ENCODE data around the gene WDR88.
A peak's percentile ranks its signal among the peaks of the same experiment; 100 is the strongest.

The WDR88 gene

DNA sequence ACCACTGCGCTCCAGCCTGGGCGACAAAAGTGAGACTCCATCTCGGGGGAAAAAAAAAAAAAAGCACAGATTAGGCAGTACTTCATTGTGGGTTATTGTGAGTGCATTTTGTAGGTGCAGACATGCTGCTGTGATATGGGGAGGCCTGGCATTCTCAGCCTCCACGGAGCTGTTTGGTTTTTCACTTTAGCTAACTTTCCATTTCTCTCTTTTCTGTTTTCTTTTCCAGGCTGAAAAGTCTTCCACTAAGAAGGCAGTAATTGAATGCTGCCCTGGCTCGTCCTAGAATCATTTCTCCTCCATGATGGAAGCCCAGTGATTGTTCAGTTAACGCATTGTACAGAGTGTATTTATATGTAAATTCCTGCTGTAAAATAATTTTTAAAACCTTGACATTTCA, 2.0 kb upstream of the WDR88 start:
- H3K9me3 ChIP-seq (ENCODE audit: control insufficient read depth, low read length): no peaks in the 10 kb centered on the region

DNA sequence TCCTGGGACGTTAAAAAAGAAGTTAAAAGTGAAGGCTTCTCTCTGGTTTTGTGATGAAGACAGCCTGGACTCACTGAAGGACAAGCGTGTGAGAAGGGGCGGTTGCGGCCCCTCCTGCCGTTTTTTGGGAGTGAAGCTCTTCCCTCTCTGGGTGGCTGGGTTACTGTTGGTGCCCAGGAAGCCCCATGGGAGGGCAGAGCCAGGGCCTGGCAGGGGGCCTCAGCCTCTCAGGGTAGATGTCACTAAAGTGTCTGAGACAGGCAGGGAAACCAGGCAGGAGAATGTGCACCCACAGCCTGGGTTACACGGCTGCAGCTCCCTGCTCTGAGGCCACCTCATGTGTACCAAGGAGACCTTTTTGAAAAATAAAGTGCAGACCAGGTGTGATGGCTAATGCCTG, 1.5 kb upstream of the WDR88 start:
- WGBS: 98% methylated on average over 6 of the region's 6 CpGs
- Histone ChIP-seq H3K27me3 (ENCODE audit: control insufficient read depth in 1 of 2, insufficient read depth in 1 of 2, low read length in 2 of 2) (peaks cover 0 to 4% of the 10 kb centered on the region in 2 experiments), H3K4me3 (ENCODE audit: insufficient read depth in 1 of 2, low read depth in 1 of 2, low read length in 2 of 2) (no peak overlapping the region), H3K18ac (ENCODE audit: low read depth in 1 of 2, low read length in 2 of 2) (no peak overlapping the region), H3K9me3 (ENCODE audit: control insufficient read depth, low read length) (no peaks in the 10 kb centered on the region), H3K4me2 (ENCODE audit: low read length, poor library complexity, severe bottlenecking) (no peak overlapping the region), H3K9ac (ENCODE audit: low read length) (no peak overlapping the region), H3K4ac (ENCODE audit: low read depth in 1 of 2, low read length in 2 of 2) (no peak overlapping the region), H2AFZ (ENCODE audit: low read depth, low read length) (no peak overlapping the region), H2BK5ac (ENCODE audit: low read depth, low read length, poor library complexity, severe bottlenecking) (no peak overlapping the region), H3K23ac (ENCODE audit: low read length in 2 of 2) (no peak overlapping the region), H3K27ac (ENCODE audit: low read length, poor library complexity, severe bottlenecking) (no peak overlapping the region), H2BK15ac (ENCODE audit: low read depth, poor library complexity, severe bottlenecking) (no peak overlapping the region), H2BK12ac (ENCODE audit: low read length in 2 of 2) (no peak overlapping the region), H4K8ac (ENCODE audit: low read length) (no peak overlapping the region), H3K79me1 (replicated peaks; ENCODE audit: low read length, poor library complexity, severe bottlenecking) (peaks cover 3% of the 10 kb centered on the region), H3K36me3 (ENCODE audit: control insufficient read depth in 1 of 2, insufficient read depth in 2 of 2, low read depth in 1 of 2, low read length in 2 of 2) (peaks cover 26 to 51% of the 10 kb centered on the region in 2 experiments), H4K91ac (ENCODE audit: low read length) (no peak overlapping the region), H2BK120ac (ENCODE audit: low read depth, low read length) (no peak overlapping the region), H3K14ac (ENCODE audit: low read length in 2 of 2) (no peak overlapping the region), H3K4me1 (ENCODE audit: control insufficient read depth, insufficient read depth, low read depth, low read length) (peaks cover 6% of the 10 kb centered on the region), H2AK5ac (ENCODE audit: low read length, severe bottlenecking) (no peak overlapping the region)
- DNase-seq: no peak

More for the DNA sequence above, 2.0 kb upstream of the WDR88 start:
- Histone ChIP-seq H2BK12ac (ENCODE audit: low read length in 2 of 2) (no peak overlapping the region), H3K4me1 (ENCODE audit: control insufficient read depth, insufficient read depth, low read depth, low read length) (peaks cover 6% of the 10 kb centered on the region), H3K27me3 (ENCODE audit: control insufficient read depth in 1 of 2, insufficient read depth in 1 of 2, low read length in 2 of 2) (no peaks in the 10 kb centered on the region), H2BK120ac (ENCODE audit: low read depth, low read length) (no peak overlapping the region), H2AFZ (ENCODE audit: low read depth, low read length) (no peak overlapping the region), H2BK5ac (ENCODE audit: low read depth, low read length, poor library complexity, severe bottlenecking) (no peak overlapping the region), H4K8ac (ENCODE audit: low read length) (no peak overlapping the region), H2BK15ac (ENCODE audit: low read depth, poor library complexity, severe bottlenecking) (no peak overlapping the region), H3K14ac (ENCODE audit: low read length in 2 of 2) (no peak overlapping the region), H3K27ac (ENCODE audit: low read length, poor library complexity, severe bottlenecking) (no peak overlapping the region), H3K4me2 (ENCODE audit: low read length, poor library complexity, severe bottlenecking) (no peak overlapping the region), H3K9ac (ENCODE audit: low read length) (no peak overlapping the region), H3K4ac (ENCODE audit: low read depth in 1 of 2, low read length in 2 of 2) (no peak overlapping the region), H4K91ac (ENCODE audit: low read length) (no peak overlapping the region), H2AK5ac (ENCODE audit: low read length, severe bottlenecking) (no peak overlapping the region), H3K18ac (ENCODE audit: low read depth in 1 of 2, low read length in 2 of 2) (no peak overlapping the region), H3K4me3 (ENCODE audit: insufficient read depth in 1 of 2, low read depth in 1 of 2, low read length in 2 of 2) (no peak overlapping the region), H3K79me1 (replicated peaks; ENCODE audit: low read length, poor library complexity, severe bottlenecking) (peaks cover 3% of the 10 kb centered on the region), H3K23ac (ENCODE audit: low read length in 2 of 2) (no peak overlapping the region), H3K36me3 (ENCODE audit: control insufficient read depth in 1 of 2, insufficient read depth in 2 of 2, low read depth in 1 of 2, low read length in 2 of 2) (peaks cover 29 to 51% of the 10 kb centered on the region in 2 experiments)
- no peak for DNase-seq
- 97% methylated on average over 4 of the region's 6 CpGs for WGBS

DNA sequence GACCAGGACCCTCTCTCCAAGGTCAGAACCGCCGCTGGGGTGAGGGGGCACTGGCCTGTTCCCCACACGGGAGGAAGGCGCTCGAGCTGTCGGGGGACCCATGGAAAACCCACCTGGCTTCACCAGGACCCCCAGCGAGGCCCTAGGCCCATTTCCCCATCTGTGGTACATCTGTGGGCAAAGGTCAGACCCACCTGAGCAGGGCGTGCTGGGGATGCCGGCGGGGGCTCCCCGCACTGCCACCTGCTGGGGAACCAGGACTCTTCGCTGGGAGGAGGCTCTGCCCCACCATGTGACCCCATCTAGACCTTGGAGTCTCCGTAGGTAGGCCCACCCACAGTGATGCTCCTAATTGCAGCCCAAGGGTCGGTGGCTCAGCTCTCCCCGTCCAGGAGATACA, 511 bp downstream of the WDR88 start:
- Histone ChIP-seq H2AK5ac (ENCODE audit: low read length, severe bottlenecking) (no peak overlapping the region), H3K18ac (ENCODE audit: low read depth in 1 of 2, low read length in 2 of 2) (no peak overlapping the region), H3K14ac (ENCODE audit: low read length in 2 of 2) (no peak overlapping the region), H2BK5ac (ENCODE audit: low read depth, low read length, poor library complexity, severe bottlenecking) (no peak overlapping the region), H3K27me3 (ENCODE audit: control insufficient read depth in 1 of 2, insufficient read depth in 1 of 2, low read length in 2 of 2) (peaks cover 0 to 4% of the 10 kb centered on the region in 2 experiments), H3K23ac (ENCODE audit: low read length in 2 of 2) (no peak overlapping the region), H3K4me1 (ENCODE audit: control insufficient read depth, insufficient read depth, low read depth, low read length) (peaks cover 6% of the 10 kb centered on the region), H3K36me3 (ENCODE audit: control insufficient read depth in 1 of 2, insufficient read depth in 2 of 2, low read depth in 1 of 2, low read length in 2 of 2) (peaks cover 16 to 38% of the 10 kb centered on the region in 2 experiments), H3K9me3 (ENCODE audit: control insufficient read depth, low read length) (no peaks in the 10 kb centered on the region), H3K4me2 (ENCODE audit: low read length, poor library complexity, severe bottlenecking) (no peak overlapping the region), H3K27ac (ENCODE audit: low read length, poor library complexity, severe bottlenecking) (no peak overlapping the region), H4K8ac (ENCODE audit: low read length) (no peak overlapping the region), H2BK12ac (ENCODE audit: low read length in 2 of 2) (no peak overlapping the region), H4K91ac (ENCODE audit: low read length) (no peak overlapping the region), H3K9ac (ENCODE audit: low read length) (no peak overlapping the region), H3K4me3 (ENCODE audit: insufficient read depth in 1 of 2, low read depth in 1 of 2, low read length in 2 of 2) (no peak overlapping the region), H2BK120ac (ENCODE audit: low read depth, low read length) (no peak overlapping the region), H2AFZ (ENCODE audit: low read depth, low read length) (no peak overlapping the region), H3K4ac (ENCODE audit: low read depth in 1 of 2, low read length in 2 of 2) (no peak overlapping the region), H2BK15ac (ENCODE audit: low read depth, poor library complexity, severe bottlenecking) (no peak overlapping the region), H3K79me1 (replicated peaks; ENCODE audit: low read length, poor library complexity, severe bottlenecking) (peaks cover 1% of the 10 kb centered on the region)
- no peak for DNase-seq
- WGBS: 92% methylated on average over 15 of the region's 15 CpGs

DNA sequence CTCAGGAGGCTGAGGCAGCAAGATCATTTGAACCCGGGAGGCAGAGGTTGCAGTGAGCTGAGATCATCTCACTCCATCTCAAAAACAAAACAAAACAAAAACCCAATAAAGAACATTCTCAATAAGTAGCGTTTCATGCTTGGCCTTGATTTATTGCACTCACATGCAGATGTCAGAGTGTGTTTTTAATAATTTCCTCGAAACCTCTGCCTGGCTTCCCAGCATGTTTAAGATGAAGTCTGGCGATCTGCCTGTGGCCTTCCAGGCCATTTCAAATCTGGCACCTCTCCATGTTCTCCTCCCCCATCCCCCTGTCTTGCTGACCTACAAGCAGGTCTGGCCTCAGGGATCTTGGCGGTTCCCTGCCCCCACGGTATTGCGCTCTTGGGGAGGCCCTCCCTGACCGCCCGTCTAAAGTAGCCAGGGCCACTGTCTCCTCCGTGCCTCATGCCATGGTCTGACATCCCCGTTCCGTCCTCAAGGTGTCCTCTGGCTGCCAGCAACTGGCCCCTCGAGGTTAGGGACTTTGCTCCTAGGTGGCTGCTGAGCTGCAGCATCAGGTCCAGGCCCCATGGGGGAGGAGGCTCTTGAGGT, 1.6 kb downstream of the WDR88 start:
- no peak overlapping the region for H2BK5ac ChIP-seq (ENCODE audit: low read depth, low read length, poor library complexity, severe bottlenecking)
- no peak overlapping the region for H3K4ac ChIP-seq (ENCODE audit: low read depth in 1 of 2, low read length in 2 of 2)
- H3K79me1 ChIP-seq (replicated peaks; ENCODE audit: low read length, poor library complexity, severe bottlenecking): peaks cover under 1% of the 10 kb centered on the region
- no peak overlapping the region for H3K4me3 ChIP-seq (ENCODE audit: insufficient read depth in 1 of 2, low read depth in 1 of 2, low read length in 2 of 2)
- H2AK5ac ChIP-seq (ENCODE audit: low read length, severe bottlenecking): no peak overlapping the region
- peak overlapping the region in 1 of 2 experiments; percentile 75 for H3K14ac ChIP-seq (ENCODE audit: low read length in 2 of 2)
- no peak overlapping the region for H3K27ac ChIP-seq (ENCODE audit: low read length, poor library complexity, severe bottlenecking)
- H3K4me1 ChIP-seq (ENCODE audit: control insufficient read depth, insufficient read depth, low read depth, low read length): peaks cover 6% of the 10 kb centered on the region
- WGBS: 74% methylated on average over 13 of the region's 13 CpGs
- H3K27me3 ChIP-seq (ENCODE audit: control insufficient read depth in 1 of 2, insufficient read depth in 1 of 2, low read length in 2 of 2): peaks cover 0 to 4% of the 10 kb centered on the region in 2 experiments
- peak overlapping the region in 1 of 2 experiments; percentile 5 for H3K18ac ChIP-seq (ENCODE audit: low read depth in 1 of 2, low read length in 2 of 2)
- no peak overlapping the region for H2AFZ ChIP-seq (ENCODE audit: low read depth, low read length)
- H2BK120ac ChIP-seq (ENCODE audit: low read depth, low read length): no peak overlapping the region
- H2BK12ac ChIP-seq (ENCODE audit: low read length in 2 of 2): no peak overlapping the region
- no peaks in the 10 kb centered on the region for H3K9me3 ChIP-seq (ENCODE audit: control insufficient read depth, low read length)
- no peak overlapping the region for H3K9ac ChIP-seq (ENCODE audit: low read length)
- H2BK15ac ChIP-seq (ENCODE audit: low read depth, poor library complexity, severe bottlenecking): no peak overlapping the region
- no peak overlapping the region for H4K91ac ChIP-seq (ENCODE audit: low read length)
- H3K23ac ChIP-seq (ENCODE audit: low read length in 2 of 2): no peak overlapping the region
- H3K4me2 ChIP-seq (ENCODE audit: low read length, poor library complexity, severe bottlenecking): no peak overlapping the region
- H4K8ac ChIP-seq (ENCODE audit: low read length): peak overlapping the region; percentile 23
- DNase-seq: no peak
- peaks cover 10 to 33% of the 10 kb centered on the region in 2 experiments for H3K36me3 ChIP-seq (ENCODE audit: control insufficient read depth in 1 of 2, insufficient read depth in 2 of 2, low read depth in 1 of 2, low read length in 2 of 2)
